NB4 (cell line): ENCODE results near the gene RAP2A.

Source experiments
- DNase-seq: peaks from one replicate; pipeline ENCODE4 v3.0.0; 2010; ENCODE audit warnings: low read depth
- H3K4me3 ChIP-seq: one replicate; pipeline ENCODE4 v1.5.1; 2011; ENCODE audit warnings: mild to moderate bottlenecking, low read depth, low read length, moderate library complexity
- MAX ChIP-seq: IDR thresholded peaks from 2 replicates; pipeline ENCODE4 v1.6.1; 2011; ENCODE audit warnings: low read depth, low read length
- MYC ChIP-seq: IDR thresholded peaks from 2 replicates; pipeline ENCODE4 v1.6.1; 2011; ENCODE audit warnings: low read depth, low read length
- POLR2A ChIP-seq: IDR thresholded peaks from 2 replicates; pipeline ENCODE4 v1.6.1; 2011; ENCODE audit warnings: mild to moderate bottlenecking; ENCODE audit not compliant: insufficient read length; ENCODE audit errors: extremely low read depth
- TF ChIP-seq, protein P1 (sequence below): IDR thresholded peaks from one replicate; pipeline ENCODE4 v1.5.1; 2012; ENCODE audit warnings: low read depth, low read length

RAP2A gene

GRCh38 chr13:97441368-97441767 lies 7.4 kb downstream of the RAP2A start:
- no peak overlapping the region for H3K4me3 ChIP-seq
- no peak for DNase-seq
- TF ChIP-seq POLR2A (no peak), MAX (no peak), MYC (no peak)
- TF ChIP-seq, protein P1, sequence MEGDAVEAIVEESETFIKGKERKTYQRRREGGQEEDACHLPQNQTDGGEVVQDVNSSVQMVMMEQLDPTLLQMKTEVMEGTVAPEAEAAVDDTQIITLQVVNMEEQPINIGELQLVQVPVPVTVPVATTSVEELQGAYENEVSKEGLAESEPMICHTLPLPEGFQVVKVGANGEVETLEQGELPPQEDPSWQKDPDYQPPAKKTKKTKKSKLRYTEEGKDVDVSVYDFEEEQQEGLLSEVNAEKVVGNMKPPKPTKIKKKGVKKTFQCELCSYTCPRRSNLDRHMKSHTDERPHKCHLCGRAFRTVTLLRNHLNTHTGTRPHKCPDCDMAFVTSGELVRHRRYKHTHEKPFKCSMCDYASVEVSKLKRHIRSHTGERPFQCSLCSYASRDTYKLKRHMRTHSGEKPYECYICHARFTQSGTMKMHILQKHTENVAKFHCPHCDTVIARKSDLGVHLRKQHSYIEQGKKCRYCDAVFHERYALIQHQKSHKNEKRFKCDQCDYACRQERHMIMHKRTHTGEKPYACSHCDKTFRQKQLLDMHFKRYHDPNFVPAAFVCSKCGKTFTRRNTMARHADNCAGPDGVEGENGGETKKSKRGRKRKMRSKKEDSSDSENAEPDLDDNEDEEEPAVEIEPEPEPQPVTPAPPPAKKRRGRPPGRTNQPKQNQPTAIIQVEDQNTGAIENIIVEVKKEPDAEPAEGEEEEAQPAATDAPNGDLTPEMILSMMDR = no peak

GRCh38 chr13:97445522-97446187 lies 11.7 kb downstream of the RAP2A start:
- DNase-seq = no peak
- no peak overlapping the region for H3K4me3 ChIP-seq
- TF ChIP-seq, protein P1 = no peak
- TF ChIP-seq POLR2A (no peak), MYC (no peak), MAX (no peak)

GRCh38 chr13:97446448-97446847 lies 12.5 kb downstream of the RAP2A start:
- no peak overlapping the region for H3K4me3 ChIP-seq
- TF ChIP-seq POLR2A = no peak
- TF ChIP-seq MAX = no peak
- no peak for TF ChIP-seq MYC
- TF ChIP-seq, protein P1 = no peak
- DNase-seq = no peak

DNA sequence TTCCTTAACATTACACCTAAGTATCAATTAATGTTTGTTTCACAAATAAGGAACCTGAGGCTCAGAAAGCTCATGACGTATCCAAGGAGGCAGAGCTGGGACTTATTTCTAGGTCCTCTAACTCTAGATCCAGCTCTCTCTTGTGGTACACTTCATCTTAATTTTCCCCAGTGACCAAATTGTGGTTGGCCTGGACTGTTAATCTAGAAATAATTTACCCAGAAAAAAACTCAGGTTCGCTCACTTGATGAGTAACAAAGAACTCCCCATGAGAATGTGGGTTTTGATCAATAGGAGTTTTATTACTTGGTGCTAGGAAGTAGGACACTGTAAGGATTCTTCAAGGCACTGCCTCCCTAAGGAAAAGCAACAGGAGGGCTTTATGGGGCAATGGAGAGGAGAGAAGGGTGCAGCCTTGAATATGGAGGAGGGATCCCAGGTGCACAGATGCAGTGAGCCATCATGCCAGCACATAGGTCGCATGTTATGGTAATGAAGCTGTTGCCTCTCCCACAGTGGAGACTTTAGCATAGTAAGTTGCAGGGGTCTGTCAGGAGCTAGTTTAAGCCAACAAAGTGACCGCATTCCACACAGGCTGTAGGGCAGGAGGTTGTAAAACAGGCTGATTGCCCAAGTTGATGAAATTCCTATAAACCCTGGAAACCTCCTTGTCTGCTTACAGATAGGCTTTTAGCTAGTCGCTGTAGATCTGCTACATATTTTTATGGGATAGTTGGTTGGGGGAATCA lies 14.7 kb downstream of the RAP2A start:
- H3K4me3 ChIP-seq = no peak overlapping the region
- DNase-seq = no peak
- TF ChIP-seq, protein P1 = no peak
- TF ChIP-seq MYC = no peak

- no peak overlapping the region for H3K4me3 ChIP-seq
- DNase-seq = no peak
- TF ChIP-seq, protein P1 = no peak
- TF ChIP-seq MAX = no peak
- TF ChIP-seq POLR2A = no peak
- TF ChIP-seq MYC = no peak
Measured at GRCh38 chr13:97454699-97455098, 20.7 kb downstream of the RAP2A start.

- TF ChIP-seq MYC (no peak), MAX (no peak), POLR2A (no peak)
- TF ChIP-seq, protein P1 = no peak
- DNase-seq = no peak
- no peak overlapping the region for H3K4me3 ChIP-seq
Measured at GRCh38 chr13:97456047-97456446, 22.1 kb downstream of the RAP2A start.
